ENCODE measurements around the gene SLC12A8.
"Not testable (repeated sequence)": the region's sequence is repeated elsewhere in the genome, so short reads cannot be mapped to it uniquely, and the experiment has no call there.

Gene SLC12A8

GRCh38 chr3:125115640-125116039 lies 96.9 kb downstream of the SLC12A8 start:
- no peak for DNase-seq (ENCODE audit: low read depth in 1 of 2, low spot score in 1 of 2)

GRCh38 chr3:125112981-125113380 lies 99.6 kb downstream of the SLC12A8 start:
- DNase-seq (ENCODE audit: low read depth in 1 of 2, low spot score in 1 of 2): no peak

- no peak for DNase-seq (ENCODE audit: low read depth in 1 of 2, low spot score in 1 of 2)
These were observed 101.6 kb downstream of the SLC12A8 start for GRCh38 chr3:125110876-125111480.

GRCh38 chr3:125110016-125110875 lies 102.3 kb downstream of the SLC12A8 start:
- no peak for DNase-seq (ENCODE audit: low read depth in 1 of 2, low spot score in 1 of 2)

GRCh38 chr3:125109536-125109925 lies 103.0 kb downstream of the SLC12A8 start:
- no peak for DNase-seq (ENCODE audit: low read depth in 1 of 2, low spot score in 1 of 2)

- no peak for DNase-seq (ENCODE audit: low read depth in 1 of 2, low spot score in 1 of 2)
These were observed 103.6 kb downstream of the SLC12A8 start for GRCh38 chr3:125108833-125109535.

- DNase-seq (ENCODE audit: low read depth in 1 of 2, low spot score in 1 of 2): no peak
These were observed 104.5 kb downstream of the SLC12A8 start for GRCh38 chr3:125107861-125108567.

GRCh38 chr3:125107363-125107762 lies 105.2 kb downstream of the SLC12A8 start:
- no peak for DNase-seq (ENCODE audit: low read depth in 1 of 2, low spot score in 1 of 2)

GRCh38 chr3:125105116-125105515 lies 107.4 kb downstream of the SLC12A8 start:
- DNase-seq (ENCODE audit: low read depth in 1 of 2, low spot score in 1 of 2): no peak

GRCh38 chr3:125104639-125105038 lies 107.9 kb downstream of the SLC12A8 start:
- DNase-seq (ENCODE audit: low read depth in 1 of 2, low spot score in 1 of 2): no peak

GRCh38 chr3:125103406-125103805 lies 109.1 kb downstream of the SLC12A8 start:
- no peak for DNase-seq (ENCODE audit: low read depth in 1 of 2, low spot score in 1 of 2)

- no peak for DNase-seq (ENCODE audit: low read depth in 1 of 2, low spot score in 1 of 2)
These were observed 110.1 kb downstream of the SLC12A8 start for GRCh38 chr3:125102470-125102869.

GRCh38 chr3:125098611-125099291 lies 113.8 kb downstream of the SLC12A8 start:
- no peak for DNase-seq (ENCODE audit: low read depth in 1 of 2, low spot score in 1 of 2)

GRCh38 chr3:125090649-125091048 lies 121.9 kb downstream of the SLC12A8 start:
- DNase-seq (ENCODE audit: low read depth in 1 of 2, low spot score in 1 of 2): no peak

GRCh38 chr3:125087768-125088391 lies 124.7 kb downstream of the SLC12A8 start:
- DNase-seq (ENCODE audit: low read depth in 1 of 2, low spot score in 1 of 2): no peak

- DNase-seq (ENCODE audit: low read depth in 1 of 2, low spot score in 1 of 2): no peak
These were observed 127.4 kb downstream of the SLC12A8 start for GRCh38 chr3:125085166-125085565.

- no peak for DNase-seq (ENCODE audit: low read depth in 1 of 2, low spot score in 1 of 2)
These were observed 128.8 kb downstream of the SLC12A8 start for GRCh38 chr3:125083776-125084175.

GRCh38 chr3:125082339-125082738 lies 130.2 kb downstream of the SLC12A8 start:
- DNase-seq (ENCODE audit: low read depth in 1 of 2, low spot score in 1 of 2): not testable (repeated sequence)

GRCh38 chr3:125080077-125080476 lies 132.5 kb downstream of the SLC12A8 start:
- DNase-seq (ENCODE audit: low read depth in 1 of 2, low spot score in 1 of 2): no peak

- DNase-seq (ENCODE audit: low read depth in 1 of 2, low spot score in 1 of 2): no peak
These were observed 132.9 kb downstream of the SLC12A8 start for GRCh38 chr3:125079675-125080045.

Measured in activated T-helper 1 cell treated with anti-CD3 and anti-CD28 coated beads, Interleukin-2, amount 50 U/mL, for 16 hours (primary cell).